Subcutaneous abdominal adipose tissue (tissue), 5 donors: ENCODE results near the gene SORCS2.
A peak's percentile ranks its signal among the peaks of the same experiment; 100 is the strongest.

Source experiments
- H3K27ac ChIP-seq: one replicate; pipeline ENCODE4 v1.7.0; 2013; ENCODE audit warnings: low read depth, mild to moderate bottlenecking, inconsistent platforms, low read length, moderate library complexity
- H3K27me3 ChIP-seq, 5 donors: one replicate each; pipeline ENCODE4 v1.7.0; 2013; ENCODE audit warnings: low read length in 5 of 5, inconsistent platforms in 1 of 5; ENCODE audit not compliant: control insufficient read depth in 5 of 5, insufficient read depth in 4 of 5
- H3K36me3 ChIP-seq, 5 donors: one replicate each; pipeline ENCODE4 v1.7.0; 2013; ENCODE audit warnings: low read length in 5 of 5; ENCODE audit not compliant: control insufficient read depth in 5 of 5, insufficient read depth in 5 of 5
- H3K4me1 ChIP-seq, 5 donors: one replicate each; pipeline ENCODE4 v1.7.0; 2013; ENCODE audit warnings: low read length in 5 of 5, mild to moderate bottlenecking in 3 of 5, moderate library complexity in 1 of 5; ENCODE audit not compliant: control insufficient read depth in 5 of 5, insufficient read depth in 5 of 5
- H3K4me3 ChIP-seq, 5 donors: one replicate each; pipeline ENCODE4 v1.7.0; 2013; ENCODE audit warnings: low read length in 5 of 5, low read depth in 1 of 5
- H3K9ac ChIP-seq, 5 donors: one replicate each; pipeline ENCODE4 v1.7.0; 2013; ENCODE audit warnings: low read length in 5 of 5, mild to moderate bottlenecking in 4 of 5, moderate library complexity in 3 of 5
- H3K9me3 ChIP-seq, 5 donors: one replicate each; pipeline ENCODE4 v1.7.0; 2013; ENCODE audit warnings: low read length in 5 of 5; ENCODE audit not compliant: control insufficient read depth in 5 of 5
- donor health status: healthy.
- donor health status: healthy.
- donor health status: healthy.
- donor health status: healthy.
- donor health status: healthy.

Gene SORCS2

DNA sequence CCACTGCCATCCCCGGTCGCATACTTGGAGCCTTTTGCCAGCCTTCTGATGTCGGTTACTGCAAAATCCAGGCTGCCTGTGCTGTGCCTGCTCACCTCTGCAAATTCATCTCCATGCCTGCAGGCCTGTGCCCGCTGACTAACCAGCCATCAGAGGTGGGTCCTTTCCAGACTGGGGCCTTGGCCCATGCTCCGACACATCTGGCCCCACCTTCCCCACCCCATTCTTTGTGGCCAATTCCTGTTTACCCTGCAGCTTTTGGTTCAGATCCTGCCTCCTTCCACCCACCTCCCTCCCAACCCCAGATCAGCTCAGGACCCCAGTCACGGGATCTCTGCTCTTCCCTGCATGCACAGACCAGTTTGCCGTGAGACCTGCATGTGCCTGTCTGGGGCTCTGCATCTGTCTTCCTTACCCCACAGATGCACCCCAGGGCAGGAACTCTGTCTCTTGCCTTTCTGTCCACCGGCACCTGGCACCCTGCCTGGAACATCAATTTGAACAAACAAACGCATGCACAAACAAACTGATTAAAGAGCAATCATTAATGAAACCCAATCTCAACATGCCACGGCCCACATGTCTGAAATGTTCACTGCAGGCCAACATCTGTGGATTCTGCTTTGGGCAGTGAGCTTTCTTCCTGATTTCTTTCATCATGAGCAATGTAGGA, 355.2 kb downstream of the SORCS2 start:
- H3K4me3 ChIP-seq, result no peak overlapping the region
- H3K27ac ChIP-seq, result no peak overlapping the region
- no peaks in the 10 kb centered on the region for H3K4me1 ChIP-seq
- H3K9ac ChIP-seq, result no peak overlapping the region
- H3K36me3 ChIP-seq, result no peaks in the 10 kb centered on the region
- H3K9me3 ChIP-seq, result peaks cover 8 to 19% (median 16%) of the 10 kb centered on the region in 5 donors
- peaks cover 0 to 4% (median 0%) of the 10 kb centered on the region in 5 donors for H3K27me3 ChIP-seq

DNA sequence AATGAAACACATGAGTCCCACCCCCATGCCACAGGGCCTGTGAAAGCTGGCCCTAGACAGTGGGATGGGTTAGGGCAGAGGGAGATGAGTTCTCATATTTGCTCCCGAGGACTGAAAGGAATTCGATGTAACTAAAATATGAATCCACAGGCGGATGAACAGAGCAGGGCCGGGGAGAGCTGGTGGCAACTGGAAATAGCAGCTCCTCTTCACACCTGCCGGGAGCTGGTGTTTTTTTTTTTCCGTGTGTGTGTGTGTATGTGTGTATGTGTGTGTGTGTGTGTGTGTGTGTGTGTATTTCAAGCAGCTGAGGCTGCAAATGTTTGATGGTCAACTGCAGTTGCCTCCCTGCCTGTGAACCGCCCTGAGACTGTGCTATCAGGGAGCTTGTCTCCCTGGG, 357.5 kb downstream of the SORCS2 start:
- Histone ChIP-seq H3K27ac (no peak overlapping the region), H3K27me3 (peaks cover 0 to 4% (median 0%) of the 10 kb centered on the region in 5 donors), H3K4me3 (no peak overlapping the region), H3K9me3 (peaks cover 20 to 43% (median 35%) of the 10 kb centered on the region in 5 donors), H3K9ac (no peak overlapping the region), H3K4me1 (no peaks in the 10 kb centered on the region), H3K36me3 (no peaks in the 10 kb centered on the region)

DNA sequence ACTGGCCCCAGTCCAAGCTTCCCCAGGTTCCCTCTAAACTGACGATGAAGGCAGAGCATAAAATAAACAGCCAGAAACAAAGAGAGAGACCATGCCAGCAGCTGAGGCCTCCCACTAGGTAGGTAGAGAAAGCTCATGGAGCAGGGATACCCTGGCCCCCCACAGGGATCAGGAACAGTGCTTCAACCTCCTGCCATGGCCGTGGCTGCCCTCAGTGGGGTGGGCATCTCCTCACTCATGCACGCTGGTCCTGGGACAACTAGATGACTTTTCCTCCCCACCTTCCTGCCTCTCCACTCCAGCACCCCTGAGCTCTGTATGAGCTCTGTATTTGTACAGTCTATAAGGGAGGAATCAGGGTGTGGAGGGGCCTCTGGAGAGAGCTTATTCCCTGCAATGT, 360.1 kb downstream of the SORCS2 start:
- H3K9me3 ChIP-seq, result peaks cover 20 to 52% (median 48%) of the 10 kb centered on the region in 5 donors
- no peaks in the 10 kb centered on the region for H3K36me3 ChIP-seq
- H3K4me3 ChIP-seq, result peak overlapping the region in 1 of 5 donors; percentile 20
- H3K27ac ChIP-seq, result no peak overlapping the region
- no peaks in the 10 kb centered on the region for H3K4me1 ChIP-seq
- no peak overlapping the region for H3K9ac ChIP-seq
- H3K27me3 ChIP-seq, result no peaks in the 10 kb centered on the region

DNA sequence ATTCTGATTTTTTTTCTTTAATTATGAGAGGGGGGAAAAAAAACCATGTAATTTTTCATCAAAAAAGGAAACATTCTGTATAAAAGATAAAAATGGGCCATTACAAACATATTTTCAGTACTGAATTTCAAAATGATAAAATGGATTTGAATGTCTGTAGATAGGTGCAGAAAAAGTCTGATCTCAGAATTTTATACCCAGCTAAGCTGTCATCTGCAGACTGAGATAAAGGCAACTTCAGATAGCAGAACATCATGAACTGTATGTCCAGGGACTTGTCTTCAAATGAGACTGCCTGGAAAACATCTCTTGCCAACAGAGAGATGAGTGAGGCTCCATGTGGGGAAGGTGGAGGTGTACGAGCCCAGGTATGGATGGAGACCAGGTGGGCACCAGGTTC, 360.9 kb downstream of the SORCS2 start:
- Histone ChIP-seq H3K4me3 (no peak overlapping the region), H3K9me3 (peaks cover 20 to 49% (median 48%) of the 10 kb centered on the region in 5 donors), H3K4me1 (no peaks in the 10 kb centered on the region), H3K27ac (no peak overlapping the region), H3K36me3 (no peaks in the 10 kb centered on the region), H3K9ac (no peak overlapping the region), H3K27me3 (no peaks in the 10 kb centered on the region)

DNA sequence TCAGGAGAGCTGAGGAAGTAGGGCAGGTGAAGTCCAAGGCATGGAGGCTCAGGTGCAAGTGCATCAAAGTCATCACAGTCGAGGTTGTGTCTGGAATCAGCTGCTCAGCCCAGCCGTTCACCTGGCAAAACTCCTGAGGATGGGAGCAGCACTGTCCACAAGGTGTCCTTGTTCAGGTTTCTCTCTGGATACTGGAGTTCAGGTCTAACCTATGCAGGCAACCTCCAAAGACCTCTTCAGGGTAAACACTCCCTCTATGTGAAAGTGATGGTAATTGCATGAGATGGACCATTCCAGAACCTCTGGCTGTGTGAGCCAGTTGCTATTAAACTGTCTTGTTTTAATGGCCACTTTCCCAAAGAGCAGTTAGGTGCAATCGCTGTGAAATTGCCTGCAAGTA, 362.6 kb downstream of the SORCS2 start:
- peaks cover 0 to 4% (median 0%) of the 10 kb centered on the region in 5 donors for H3K27me3 ChIP-seq
- H3K4me3 ChIP-seq, result no peak overlapping the region

DNA sequence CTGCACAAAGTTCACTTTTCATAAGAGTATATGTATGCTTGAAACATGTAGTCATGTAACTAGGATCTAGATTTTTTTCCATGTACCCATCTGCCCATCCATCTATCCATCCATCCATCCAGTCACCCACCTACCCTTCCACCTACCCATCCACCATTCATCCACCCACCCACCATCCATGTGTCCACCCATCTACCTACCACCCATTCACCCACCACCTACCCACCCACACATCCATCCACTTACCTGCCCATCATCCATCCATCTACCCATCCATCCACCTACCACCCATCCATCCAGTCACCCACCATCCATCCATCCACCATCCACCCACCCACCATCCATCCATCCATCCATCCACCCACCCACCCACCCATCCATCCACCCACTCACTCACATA, 364.2 kb downstream of the SORCS2 start:
- no peaks in the 10 kb centered on the region for H3K4me1 ChIP-seq
- H3K9me3 ChIP-seq, result peaks cover 20 to 48% (median 45%) of the 10 kb centered on the region in 5 donors

More for the DNA sequence above, 362.6 kb downstream of the SORCS2 start:
- Histone ChIP-seq H3K9me3 (peaks cover 20 to 49% (median 48%) of the 10 kb centered on the region in 5 donors), H3K9ac (no peak overlapping the region), H3K4me1 (no peaks in the 10 kb centered on the region), H3K36me3 (no peaks in the 10 kb centered on the region), H3K27ac (no peak overlapping the region)

DNA sequence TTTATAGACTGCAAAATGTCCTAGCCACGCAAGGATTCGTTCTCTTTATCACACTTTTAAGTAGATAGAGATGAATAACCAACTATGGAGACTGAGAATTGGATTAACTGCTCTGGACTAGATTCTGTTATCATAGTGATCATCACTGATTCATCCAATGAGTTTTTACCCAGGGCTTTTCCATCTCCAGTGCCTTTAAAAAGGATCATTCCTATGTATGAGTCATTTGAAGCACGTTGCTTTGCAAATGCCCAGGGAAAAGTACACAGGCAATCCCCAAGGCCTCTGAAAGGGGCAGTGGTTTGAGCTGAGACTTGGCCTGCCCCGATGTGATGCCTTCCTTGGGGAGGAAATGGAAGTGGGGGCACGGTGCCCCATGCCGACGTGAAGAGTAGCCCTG, 365.1 kb downstream of the SORCS2 start:
- H3K4me1 ChIP-seq, result no peaks in the 10 kb centered on the region
- no peak overlapping the region for H3K4me3 ChIP-seq
- no peaks in the 10 kb centered on the region for H3K36me3 ChIP-seq
- peaks cover 0 to 4% (median 0%) of the 10 kb centered on the region in 5 donors for H3K27me3 ChIP-seq
- no peak overlapping the region for H3K9ac ChIP-seq
- no peak overlapping the region for H3K27ac ChIP-seq
- H3K9me3 ChIP-seq, result peaks cover 12 to 41% (median 37%) of the 10 kb centered on the region in 5 donors

More for the DNA sequence above, 364.2 kb downstream of the SORCS2 start:
- Histone ChIP-seq H3K9ac (no peak overlapping the region), H3K27me3 (peaks cover 0 to 4% (median 0%) of the 10 kb centered on the region in 5 donors), H3K27ac (no peak overlapping the region), H3K36me3 (no peaks in the 10 kb centered on the region), H3K4me3 (no peak overlapping the region)

DNA sequence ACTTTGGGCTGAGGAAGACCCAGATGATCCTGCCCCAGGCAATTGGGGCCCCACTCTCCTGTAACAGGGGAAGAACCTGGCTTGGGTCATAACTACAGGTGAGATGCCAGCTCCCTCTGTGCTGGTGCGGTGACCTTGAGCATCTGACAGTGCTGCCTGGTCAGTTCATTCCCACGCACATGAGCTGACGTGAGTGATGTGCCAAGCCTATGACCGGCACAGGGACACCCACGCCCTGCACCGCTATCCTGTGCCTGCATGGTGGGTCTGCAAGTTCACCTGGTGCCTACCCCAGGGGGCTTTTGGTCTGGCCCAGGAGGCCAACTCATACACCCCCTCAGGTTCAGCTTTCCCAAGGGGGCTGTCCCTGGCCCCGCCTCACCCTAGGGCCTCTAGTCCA, 366.1 kb downstream of the SORCS2 start:
- H3K27me3 ChIP-seq, result peaks cover 0 to 4% (median 0%) of the 10 kb centered on the region in 5 donors
- no peak overlapping the region for H3K4me3 ChIP-seq
- peaks cover 8 to 32% (median 28%) of the 10 kb centered on the region in 5 donors for H3K9me3 ChIP-seq
- H3K9ac ChIP-seq, result no peak overlapping the region
- H3K4me1 ChIP-seq, result no peaks in the 10 kb centered on the region
- no peak overlapping the region for H3K27ac ChIP-seq
- H3K36me3 ChIP-seq, result no peaks in the 10 kb centered on the region

DNA sequence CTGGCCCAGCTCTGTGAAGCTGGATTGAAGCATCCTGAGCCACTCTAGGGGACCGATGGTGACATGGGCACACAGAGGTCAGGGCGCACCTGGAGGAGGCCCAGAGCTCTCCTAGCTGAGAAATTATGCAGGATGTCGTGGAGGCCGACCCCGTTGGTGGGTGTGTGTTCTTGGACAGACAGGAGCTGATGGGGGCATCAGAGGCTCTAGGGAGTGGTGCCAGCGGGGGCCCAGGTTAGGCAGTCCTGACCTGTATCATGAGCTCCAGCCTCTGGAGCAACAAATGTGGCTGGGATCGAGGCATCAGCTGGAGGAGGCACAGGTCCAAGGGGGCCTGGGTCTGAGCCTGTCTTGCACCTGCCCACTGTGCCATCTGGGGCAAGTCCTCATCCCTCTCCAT, 367.0 kb downstream of the SORCS2 start:
- Histone ChIP-seq H3K36me3 (no peaks in the 10 kb centered on the region), H3K4me3 (no peak overlapping the region), H3K9me3 (peaks cover under 1 to 23% (median 19%) of the 10 kb centered on the region in 5 donors), H3K4me1 (no peaks in the 10 kb centered on the region), H3K27ac (no peak overlapping the region), H3K9ac (no peak overlapping the region), H3K27me3 (peaks cover 0 to 4% (median 0%) of the 10 kb centered on the region in 5 donors)

DNA sequence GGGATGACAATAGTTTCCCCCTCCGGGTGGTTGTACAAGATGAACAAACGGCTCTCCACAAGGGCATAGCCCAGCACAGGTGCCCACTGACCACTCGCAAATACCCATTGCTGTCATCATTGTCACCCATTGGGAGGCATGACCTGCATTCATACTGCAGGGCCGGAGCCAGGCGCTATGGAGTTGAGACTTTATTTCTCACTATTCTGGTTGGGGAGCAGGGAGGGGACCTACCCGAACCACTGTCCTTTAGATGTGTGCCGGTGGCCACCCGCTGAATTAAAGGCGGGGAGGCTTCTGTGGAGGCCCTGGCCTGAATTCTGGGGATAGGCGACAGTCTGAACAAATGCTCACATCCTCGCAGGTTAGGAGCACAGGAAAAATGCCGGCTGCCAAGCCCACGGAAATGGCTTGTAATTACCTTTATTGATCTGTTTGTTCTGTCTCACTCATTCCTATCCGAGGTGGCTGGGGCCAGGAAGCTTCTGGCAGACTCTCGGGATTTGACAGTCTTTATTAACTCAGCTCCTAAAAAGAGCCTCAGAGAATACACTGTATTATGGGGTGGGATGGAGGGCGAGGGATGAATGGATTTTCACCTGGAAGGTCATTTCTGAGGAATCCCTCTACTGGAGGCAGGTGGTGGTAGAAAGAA, 367.5 kb downstream of the SORCS2 start:
- Histone ChIP-seq H3K4me1 (no peaks in the 10 kb centered on the region), H3K9me3 (peaks cover 0 to 18% (median 13%) of the 10 kb centered on the region in 5 donors), H3K36me3 (no peaks in the 10 kb centered on the region), H3K27me3 (peaks cover 0 to 4% (median 0%) of the 10 kb centered on the region in 5 donors), H3K27ac (no peak overlapping the region), H3K9ac (no peak overlapping the region), H3K4me3 (no peak overlapping the region)
